ENCODE data around the gene RUBCN. TPM values are rescaled to one million over a fixed set of nuclear protein-coding genes. Genes with fewer than 3 reads are reported as not detected.

RUBCN gene
- total and polyA plus RNA-seq, 2 of the 13 experiments (the other 11 are each of a cell fraction or from before 2014, with no cell fraction given) = 5.2 to 8.1 TPM

- no peak for TF ChIP-seq ZNF570 (CRISPR knock-in tag; IDR thresholded peaks at IDR 0.05; ENCODE audit: borderline replicate concordance)
- no peak for TF ChIP-seq ZNF124 (CRISPR knock-in tag; IDR thresholded peaks at IDR 0.05)
- TF ChIP-seq ZNF547 (CRISPR knock-in tag; IDR thresholded peaks at IDR 0.05) = no peak; the same call in 1 of the 2 replicates
- TF ChIP-seq PPARG (CRISPR knock-in tag; conservative IDR thresholded peaks at IDR 0.05) = no peak; the same call in 1 of the 2 replicates
- TF ChIP-seq SMAD1 (CRISPR knock-in tag; IDR thresholded peaks at IDR 0.05; ENCODE audit: borderline replicate concordance, low read depth) = no peak
- TF ChIP-seq NR2F2 (IDR thresholded peaks at IDR 0.05; ENCODE audit: borderline replicate concordance, low read depth) = no peak
- TF ChIP-seq SP5 (CRISPR knock-in tag; IDR thresholded peaks at IDR 0.05; ENCODE audit: borderline replicate concordance, low read depth) = no peak
- TF ChIP-seq ZNF747 (CRISPR knock-in tag; IDR thresholded peaks at IDR 0.05; ENCODE audit: borderline replicate concordance) = no peak
- TF ChIP-seq PREB (CRISPR knock-in tag; IDR thresholded peaks at IDR 0.05) = no peak
- TF ChIP-seq KLF12 (CRISPR knock-in tag; IDR thresholded peaks at IDR 0.05; ENCODE audit: borderline replicate concordance) = peak; percentile 59; the same call in 1 of the 2 replicates
- TF ChIP-seq BRF2 (CRISPR knock-in tag; IDR thresholded peaks at IDR 0.05) = no peak
- no peak for TF ChIP-seq FOXM1 (CRISPR knock-in tag; IDR thresholded peaks at IDR 0.05)
- 0 out of 2 replicates have a peak, but pooled peaks have one; percentile 37 for TF ChIP-seq MLX (CRISPR knock-in tag; IDR thresholded peaks at IDR 0.05)
- no peak; the same call in 1 of the 2 replicates for TF ChIP-seq KLF9 (CRISPR knock-in tag; IDR thresholded peaks at IDR 0.05; ENCODE audit: low read depth)
- TF ChIP-seq TRAFD1 (CRISPR knock-in tag; IDR thresholded peaks at IDR 0.05; ENCODE audit: borderline replicate concordance) = no peak
- TF ChIP-seq ZNF501 (CRISPR knock-in tag; IDR thresholded peaks at IDR 0.05) = no peak; the same call in 1 of the 2 replicates
- TF ChIP-seq POLR2AphosphoS5 (IDR thresholded peaks at IDR 0.05; ENCODE audit: low read depth, low read length) = peak; percentile 83
- TF ChIP-seq STAT5B (CRISPR knock-in tag; IDR thresholded peaks at IDR 0.05) = no peak
- no peak; the same call in 1 of the 2 replicates for TF ChIP-seq TOE1 (CRISPR knock-in tag; IDR thresholded peaks at IDR 0.05)
- no peak for TF ChIP-seq ZNF253 (CRISPR knock-in tag; IDR thresholded peaks at IDR 0.05; ENCODE audit: borderline replicate concordance)
- TF ChIP-seq ZNF33A (CRISPR knock-in tag; IDR thresholded peaks at IDR 0.05; ENCODE audit: borderline replicate concordance) = no peak
- no peak for TF ChIP-seq ZNF101 (CRISPR knock-in tag; IDR thresholded peaks at IDR 0.05; ENCODE audit: borderline replicate concordance, low read depth)
- peak; percentile 88; the same call in 1 of the 2 replicates for TF ChIP-seq SP4 (CRISPR knock-in tag; IDR thresholded peaks at IDR 0.05)
- TF ChIP-seq TBP (CRISPR knock-in tag; IDR thresholded peaks at IDR 0.05) = 0 out of 2 replicates have a peak, but pooled peaks have one; percentile 63
- TF ChIP-seq ZFP36L2 (CRISPR knock-in tag; IDR thresholded peaks at IDR 0.05) = no peak
- no peak for TF ChIP-seq IRF1 (CRISPR knock-in tag; IDR thresholded peaks at IDR 0.05; ENCODE audit: low read depth)
Measured at GRCh38 chr3:197736491-197737318, at the start of gene RUBCN (continued).
